Psoas muscle (tissue), 8 donors: ENCODE measurements around the gene FLRT3. TPM values are rescaled to one million over a fixed set of nuclear protein-coding genes. Genes with fewer than 3 reads are reported as not detected.

ENCODE experiments used
- ATAC-seq, 4 donors: fragments of 200-7000 bp; cut with Tn5 transposase; one replicate each; pipeline ENCODE4 v1.9.1; 2020; ENCODE audit warnings: moderate library complexity in 3 of 4, mild to moderate bottlenecking in 2 of 4
- DNase-seq, 2 donors: peaks; one replicate each; pipeline ENCODE4 v3.0.0-alpha.2; 2020
- H3K27ac ChIP-seq: fragments of 200-600 bp; one replicate; pipeline ENCODE4 v1.8.0; 2022
- H3K27me3 ChIP-seq, 3 donors: fragments of 200-600 bp in 1 of 3; one replicate each; pipeline versions ENCODE4 v1.6.1 to v1.8.0; 2013 to 2022; ENCODE audit warnings: low read length in 2 of 3, mild to moderate bottlenecking in 2 of 3, moderate library complexity in 1 of 3; ENCODE audit not compliant: insufficient read depth in 3 of 3
- H3K36me3 ChIP-seq, 2 donors: fragments of 200-600 bp in 1 of 2; one replicate each; pipeline versions ENCODE4 v1.6.1 to v1.8.0; 2013 to 2022; ENCODE audit warnings: low read depth in 1 of 2, mild to moderate bottlenecking in 1 of 2, moderate library complexity in 1 of 2; ENCODE audit not compliant: insufficient read depth in 1 of 2
- H3K4me1 ChIP-seq: fragments of 200-600 bp; one replicate; pipeline ENCODE4 v1.8.0; 2022
- H3K4me3 ChIP-seq: fragments of 200-600 bp; one replicate; pipeline ENCODE4 v1.8.0; 2022; ENCODE audit warnings: mild to moderate bottlenecking
- H3K9me3 ChIP-seq: fragments of 200-600 bp; one replicate; pipeline ENCODE4 v1.8.0; 2022
- CTCF ChIP-seq: fragments of 200-600 bp; IDR thresholded peaks from one replicate; pipeline ENCODE4 v1.8.0; 2022; ENCODE audit warnings: antibody characterized with exemption
- WGBS, 3 donors: extraction: QIAGEN DNeasy Blood & Tissue Kit; methylation state at CpG; one replicate each; pipeline versions ENCODE4 v1.1.6 to v1.1.7; 2013; 5-methylcytosine and 5-hydroxymethylcytosine counted together
- intact Hi-C, 2 donors: fragments of 100-400 bp; cut with DNase I; formaldehyde crosslinking; loops; one replicate each; pipeline versions ENCODE4 v1.11.0 to v1.14.2; 2022
- long read RNA-seq, 2 donors: library from polyadenylated mRNA; unstranded; transcript quantifications; one replicate each; pipeline ENCODE4 v2.0.0, GENCODE V29; 2021
- polyA plus RNA-seq, 3 donors: library from polyadenylated mRNA; stranded (reverse); fragments of 200-250 nt; gene quantifications; one replicate each; pipeline ENCODE4 v1.2.3, GENCODE V29; 2013
- total RNA-seq, 4 donors: library from RNA; stranded (reverse); fragmentation: NEBNext Ultra II Directional in 2 of 4; extraction: Animal tissue kit (Norgen Biotek cat#: 25700) in 2 of 4; gene quantifications; one replicate each; pipeline versions ENCODE4 v1.2.1 to v1.2.4, GENCODE V29; 2021 to 2023
- donor health status: healthy with polysubstance abuse.
- donor health status: DM: no; HTN: no; CAD: no; lungs with moderate emphysema.
- donor health status: Bipolar disorder and iron deficiency.
- donor health status: healthy.
- donor health status: DM: yes; HTN: yes; CAD: no.
- donor health status: DM: no; HTN: no; CAD: no.
- donor health status: DM: no; HTN: no; CAD: no.
- donor health status: DM: yes; HTN: yes; CAD: no.

FLRT3 gene
- total RNA-seq (1 to 10 TPM in 3 of 4 donors, under 1 TPM in 1; 0.91 to 3.1 (median 2.1) TPM), polyA plus RNA-seq (1 to 10 TPM in 2 of 3 donors, under 1 TPM in 1; 0.31 to 1.0 (median 1.0) TPM)
- long read RNA-seq, donor 1, full-length matches to known transcripts: 1 of 1 reads
- long read RNA-seq, donor 1, partial matches to known transcripts: 0 of 1 reads
- long read RNA-seq, donor 1, other reads (novel, unspliced or antisense): 0 of 1 reads
- long read RNA-seq, donor 2: 0 reads

GRCh38 chr20:14337400-14338171 lies at the start of gene FLRT3:
Gene FLRT3, minus strand, starts transcription at chr20:14337612. Its CDS starts 10,106 bp downstream, at chr20:14327506.
- WGBS, 3 donors: 23 to 26% (median 24%) methylated on average over 12 of the region's 12 CpGs
- peak; percentile 84 to 93 (median 92) for ATAC-seq
- DNase-seq: peak; percentile 49 to 70
- H3K4me1 ChIP-seq: no peaks in the 10 kb centered on the region
- TF ChIP-seq CTCF: peak; percentile 56
- no peaks in the 10 kb centered on the region for H3K27me3 ChIP-seq
- H3K9me3 ChIP-seq: no peaks in the 10 kb centered on the region
- no peaks in the 10 kb centered on the region for H3K36me3 ChIP-seq
- peak within 1 kb of the TSS; percentile 33 for H3K27ac ChIP-seq
- H3K4me3 ChIP-seq: peak within 1 kb of the TSS; percentile 64
- intact Hi-C loops: loop anchor here in 1 of 2 donors (10.0 kb wide), 1 partner anchor 537 kb away; no protein-coding TSS in a partner anchor

GRCh38 chr20:14386726-14387125 lies 49.3 kb upstream of the FLRT3 start:
- WGBS, 3 donors: 91 to 94% (median 91%) methylated on average over 4 of the region's 4 CpGs
- ATAC-seq: no peak
- intact Hi-C loops: no loop called here

GRCh38 chr20:14385176-14385740 lies 47.8 kb upstream of the FLRT3 start:
- no peaks in the 10 kb centered on the region for H3K9me3 ChIP-seq
- TF ChIP-seq CTCF: no peak
- H3K36me3 ChIP-seq: no peaks in the 10 kb centered on the region
- no peak overlapping the region for H3K4me3 ChIP-seq
- intact Hi-C loops: no loop called here
- H3K27ac ChIP-seq: no peak overlapping the region
- WGBS, 3 donors: 83 to 88% (median 83%) methylated on average over 2 of the region's 2 CpGs
- no peak for ATAC-seq
- no peak for DNase-seq
- H3K27me3 ChIP-seq: no peaks in the 10 kb centered on the region
- no peaks in the 10 kb centered on the region for H3K4me1 ChIP-seq

More at GRCh38 chr20:14386726-14387125, 49.3 kb upstream of the FLRT3 start:
- no peak for TF ChIP-seq CTCF
- Histone ChIP-seq H3K27me3 (no peaks in the 10 kb centered on the region), H3K4me3 (no peak overlapping the region), H3K4me1 (no peaks in the 10 kb centered on the region), H3K36me3 (no peaks in the 10 kb centered on the region), H3K27ac (no peak overlapping the region), H3K9me3 (no peaks in the 10 kb centered on the region)
- no peak for DNase-seq

GRCh38 chr20:14384416-14385175 lies 47.2 kb upstream of the FLRT3 start:
- ATAC-seq (no peak), DNase-seq (no peak)
- TF ChIP-seq CTCF: no peak
- Histone ChIP-seq H3K27ac (no peak overlapping the region), H3K27me3 (no peaks in the 10 kb centered on the region), H3K36me3 (no peaks in the 10 kb centered on the region), H3K4me3 (no peak overlapping the region), H3K4me1 (no peaks in the 10 kb centered on the region), H3K9me3 (no peaks in the 10 kb centered on the region)
- WGBS, 3 donors: 8 to 21% (median 11%) methylated on average over 1 of the region's 1 CpG
- intact Hi-C loops: no loop called here
